ENCODE results near the gene CAPSL.
"Not testable (repeated sequence)": the region's sequence is repeated elsewhere in the genome, so short reads cannot be mapped to it uniquely, and the experiment has no call there.

The CAPSL gene

GRCh38 chr5:35870605-35871004 lies 67.8 kb downstream of the CAPSL start:
- DNase-seq = no peak

GRCh38 chr5:35869685-35870277 lies 68.6 kb downstream of the CAPSL start:
- DNase-seq = no peak

- no peak for DNase-seq
These were observed 70.4 kb downstream of the CAPSL start for GRCh38 chr5:35867998-35868397.

- no peak for DNase-seq
These were observed 75.3 kb downstream of the CAPSL start for GRCh38 chr5:35863159-35863558.

GRCh38 chr5:35862126-35862525 lies 76.3 kb downstream of the CAPSL start:
- DNase-seq = no peak

GRCh38 chr5:35861718-35862117 lies 76.7 kb downstream of the CAPSL start:
- DNase-seq = no peak

- DNase-seq = no peak
These were observed 77.7 kb downstream of the CAPSL start for GRCh38 chr5:35860686-35861085.

GRCh38 chr5:35859101-35859661 lies 79.2 kb downstream of the CAPSL start:
- DNase-seq = no peak

- DNase-seq = no peak
These were observed 80.7 kb downstream of the CAPSL start for GRCh38 chr5:35857606-35858205.

- no peak for DNase-seq
These were observed 81.6 kb downstream of the CAPSL start, which contains the start of gene IL7R for GRCh38 chr5:35856765-35857351. Gene IL7R (plus strand): TSS chr5:35856891. CDS start chr5:35856978, 87 bp downstream.

- DNase-seq = not testable (repeated sequence)
These were observed 82.1 kb downstream of the CAPSL start for GRCh38 chr5:35856186-35856764.

GRCh38 chr5:35855187-35855586 lies 83.2 kb downstream of the CAPSL start:
- no peak for DNase-seq
